Esophagus muscularis mucosa (tissue), 3 donors: ENCODE measurements around the gene RFNG.

Experiments used
- CTCF ChIP-seq, 3 experiments: fragments of 200-600 bp in 2 of 3; fragments of 450-650 bp in 1 of 3; sonication (generic) in 2 of 3; IDR thresholded peaks; one replicate each; pipeline ENCODE4 v1.5.1; 2017 to 2019; ENCODE audit warnings: antibody characterized with exemption in 3 of 3, mild to moderate bottlenecking in 2 of 3, moderate library complexity in 1 of 3
- POLR2AphosphoS5 ChIP-seq, 2 donors: sonication (generic); formaldehyde crosslinking; IDR thresholded peaks; one replicate each; pipeline ENCODE4 v1.6.1; 2017; ENCODE audit warnings: antibody characterized with exemption in 2 of 2

GRCh38 chr17:82021900-82022309 is 29.7 kb downstream of the RFNG start:
- TF ChIP-seq CTCF (IDR thresholded peaks at IDR 0.05) (no peak), POLR2AphosphoS5 (IDR thresholded peaks at IDR 0.05) (no peak)
